ENCODE results near the gene USP34.
A peak's percentile ranks its signal among the peaks of the same experiment; 100 is the strongest.
"Not testable (repeated sequence)": the region's sequence is repeated elsewhere in the genome, so short reads cannot be mapped to it uniquely, and the experiment has no call there.

USP34 gene

GRCh38 chr2:61471905-61472805 lies 1.3 kb upstream of the USP34 start:
- H3K4me1 Mint-ChIP-seq (ENCODE audit: low read depth in 2 of 2), result peaks cover 14 to 28% of the 10 kb centered on the region in 2 donors
- ATAC-seq (replicated peaks), result no peak
- no peaks in the 10 kb centered on the region for H3K9me3 Mint-ChIP-seq
- peak in 2 of 3 experiments; percentile 16 to 18 for DNase-seq
- peak overlapping the region; percentile 95 to 98 for H3K27ac Mint-ChIP-seq
- H3K27me3 Mint-ChIP-seq, result no peaks in the 10 kb centered on the region
- H3K4me3 Mint-ChIP-seq, result peak overlapping the region; percentile 94 to 96
- peaks cover 40% of the 10 kb centered on the region for H3K36me3 Mint-ChIP-seq (ENCODE audit: insufficient read depth)

GRCh38 chr2:61470122-61470951 lies 550 bp downstream of the USP34 start:
- peak; percentile 46 to 52 (median 49) for DNase-seq
- ATAC-seq (replicated peaks), result peak; percentile 31
- Mint-ChIP-seq H3K27ac (peak overlapping the region; percentile 95 to 98), H3K4me1 (ENCODE audit: low read depth in 2 of 2) (peaks cover 14 to 31% of the 10 kb centered on the region in 2 donors), H3K36me3 (ENCODE audit: insufficient read depth) (peaks cover 35% of the 10 kb centered on the region), H3K27me3 (no peaks in the 10 kb centered on the region), H3K4me3 (peak overlapping the region; percentile 94 to 96), H3K9me3 (no peaks in the 10 kb centered on the region)

GRCh38 chr2:61469424-61470121 lies 1.3 kb downstream of the USP34 start:
- Mint-ChIP-seq H3K27ac (peak overlapping the region; percentile 95 to 98), H3K4me3 (peak overlapping the region; percentile 94 to 96), H3K27me3 (no peaks in the 10 kb centered on the region), H3K9me3 (no peaks in the 10 kb centered on the region), H3K4me1 (ENCODE audit: low read depth in 2 of 2) (peaks cover 17 to 36% of the 10 kb centered on the region in 2 donors), H3K36me3 (ENCODE audit: insufficient read depth) (peaks cover 35% of the 10 kb centered on the region)
- no peak for DNase-seq
- no peak for ATAC-seq (replicated peaks)

- Mint-ChIP-seq H3K4me1 (ENCODE audit: low read depth in 2 of 2) (peaks cover 24 to 43% of the 10 kb centered on the region in 2 donors), H3K36me3 (ENCODE audit: insufficient read depth) (peaks cover 44% of the 10 kb centered on the region), H3K4me3 (peak overlapping the region; percentile 94 to 96)
- H3K27me3 Mint-ChIP-seq; DNase-seq; H3K27ac Mint-ChIP-seq; H3K9me3 Mint-ChIP-seq; ATAC-seq (replicated peaks): not testable (repeated sequence)
Measured at GRCh38 chr2:61468231-61468630, 2.7 kb downstream of the USP34 start.

- ATAC-seq (replicated peaks) (no peak), DNase-seq (no peak)
- H3K27me3 Mint-ChIP-seq, result no peaks in the 10 kb centered on the region
- peak overlapping the region in 1 of 2 donors; percentile 31 for H3K4me3 Mint-ChIP-seq
- H3K4me1 Mint-ChIP-seq (ENCODE audit: low read depth in 2 of 2), result peaks cover 29 to 46% of the 10 kb centered on the region in 2 donors
- peaks cover 37% of the 10 kb centered on the region for H3K36me3 Mint-ChIP-seq (ENCODE audit: insufficient read depth)
- H3K27ac Mint-ChIP-seq, result no peak overlapping the region
- no peaks in the 10 kb centered on the region for H3K9me3 Mint-ChIP-seq
Measured at GRCh38 chr2:61465045-61465444, 5.8 kb downstream of the USP34 start.

- H3K9me3 Mint-ChIP-seq, result no peaks in the 10 kb centered on the region
- no peaks in the 10 kb centered on the region for H3K27me3 Mint-ChIP-seq
- H3K4me3 Mint-ChIP-seq, result peak overlapping the region in 1 of 2 donors; percentile 12
- no peak for ATAC-seq (replicated peaks)
- no peak for DNase-seq
- peak overlapping the region in 1 of 2 donors; percentile 33 for H3K27ac Mint-ChIP-seq
- H3K36me3 Mint-ChIP-seq (ENCODE audit: insufficient read depth), result peaks cover 38% of the 10 kb centered on the region
- peaks cover 35 to 48% of the 10 kb centered on the region in 2 donors for H3K4me1 Mint-ChIP-seq (ENCODE audit: low read depth in 2 of 2)
Measured at GRCh38 chr2:61463769-61464475, 7.0 kb downstream of the USP34 start.

GRCh38 chr2:61461404-61461803 lies 9.5 kb downstream of the USP34 start:
- Mint-ChIP-seq H3K27me3 (no peaks in the 10 kb centered on the region), H3K36me3 (ENCODE audit: insufficient read depth) (peaks cover 32% of the 10 kb centered on the region), H3K4me3 (no peak overlapping the region), H3K4me1 (ENCODE audit: low read depth in 2 of 2) (peaks cover 45 to 58% of the 10 kb centered on the region in 2 donors), H3K9me3 (no peaks in the 10 kb centered on the region), H3K27ac (peak overlapping the region; percentile 25 to 32)
- DNase-seq (no peak), ATAC-seq (replicated peaks) (no peak)

- no peak for DNase-seq
- H3K4me3 Mint-ChIP-seq, result peak overlapping the region in 1 of 2 donors; percentile 25
- no peak overlapping the region for H3K27ac Mint-ChIP-seq
- H3K9me3 Mint-ChIP-seq, result no peaks in the 10 kb centered on the region
- H3K4me1 Mint-ChIP-seq (ENCODE audit: low read depth in 2 of 2), result peaks cover 52 to 66% of the 10 kb centered on the region in 2 donors
- no peaks in the 10 kb centered on the region for H3K27me3 Mint-ChIP-seq
- H3K36me3 Mint-ChIP-seq (ENCODE audit: insufficient read depth), result peaks cover 32% of the 10 kb centered on the region
- ATAC-seq (replicated peaks), result no peak
Measured at GRCh38 chr2:61460163-61460562, 10.7 kb downstream of the USP34 start.

GRCh38 chr2:61456746-61457420 lies 14.0 kb downstream of the USP34 start:
- no peak for DNase-seq
- H3K27ac Mint-ChIP-seq, result peak overlapping the region; percentile 60 to 90
- H3K4me3 Mint-ChIP-seq, result peak overlapping the region in 1 of 2 donors; percentile 65
- H3K27me3 Mint-ChIP-seq, result no peaks in the 10 kb centered on the region
- H3K4me1 Mint-ChIP-seq (ENCODE audit: low read depth in 2 of 2), result peaks cover 49 to 65% of the 10 kb centered on the region in 2 donors
- H3K36me3 Mint-ChIP-seq (ENCODE audit: insufficient read depth), result peaks cover 36% of the 10 kb centered on the region
- ATAC-seq (replicated peaks), result no peak
- H3K9me3 Mint-ChIP-seq, result no peaks in the 10 kb centered on the region

- ATAC-seq (replicated peaks) (no peak), DNase-seq (no peak)
- Mint-ChIP-seq H3K27me3 (no peaks in the 10 kb centered on the region), H3K9me3 (no peaks in the 10 kb centered on the region), H3K4me3 (peak overlapping the region in 1 of 2 donors; percentile 49), H3K27ac (peak overlapping the region; percentile 29 to 90), H3K4me1 (ENCODE audit: low read depth in 2 of 2) (peaks cover 48 to 69% of the 10 kb centered on the region in 2 donors), H3K36me3 (ENCODE audit: insufficient read depth) (peaks cover 36% of the 10 kb centered on the region)
Measured at GRCh38 chr2:61456070-61456745, 14.7 kb downstream of the USP34 start.

- not testable (repeated sequence) for H3K27me3 Mint-ChIP-seq
Measured at GRCh38 chr2:61454972-61455371, 15.9 kb downstream of the USP34 start.

More at GRCh38 chr2:61454972-61455371, 15.9 kb downstream of the USP34 start:
- not testable (repeated sequence) for H3K4me3 Mint-ChIP-seq; DNase-seq; H3K9me3 Mint-ChIP-seq; ATAC-seq (replicated peaks)
- Mint-ChIP-seq H3K4me1 (ENCODE audit: low read depth in 2 of 2) (peaks cover 45 to 69% of the 10 kb centered on the region in 2 donors), H3K27ac (peak overlapping the region in 1 of 2 donors; percentile 35), H3K36me3 (ENCODE audit: insufficient read depth) (peaks cover 34% of the 10 kb centered on the region)

Measured in effector memory CD8-positive, alpha-beta T cell (primary cell).